Coronary artery (tissue), 2 donors: Measurements from ENCODE around the gene ZDHHC11B.
"Not testable (repeated sequence)": the region's sequence is repeated elsewhere in the genome, so short reads cannot be mapped to it uniquely, and the experiment has no call there.

Source experiments
- DNase-seq: peaks from one replicate; pipeline ENCODE4 v3.0.0-alpha.2; 2017; ENCODE audit warnings: low spot score
- H3K27ac ChIP-seq, 2 donors: fragments of 200-600 bp; sonication (generic); one replicate each; pipeline ENCODE4 v1.5.1; 2016 to 2019
- H3K4me3 ChIP-seq: fragments of 200-600 bp; sonication (generic); 2 replicates; pipeline ENCODE4 v1.5.1; 2016; ENCODE audit warnings: mild to moderate bottlenecking, moderate library complexity
- TF ChIP-seq, protein P1 (sequence below): fragments of 200-600 bp; sonication (generic); IDR thresholded peaks from one replicate; pipeline ENCODE4 v1.5.1; 2019; ENCODE audit warnings: antibody characterized with exemption

The ZDHHC11B gene

DNA sequence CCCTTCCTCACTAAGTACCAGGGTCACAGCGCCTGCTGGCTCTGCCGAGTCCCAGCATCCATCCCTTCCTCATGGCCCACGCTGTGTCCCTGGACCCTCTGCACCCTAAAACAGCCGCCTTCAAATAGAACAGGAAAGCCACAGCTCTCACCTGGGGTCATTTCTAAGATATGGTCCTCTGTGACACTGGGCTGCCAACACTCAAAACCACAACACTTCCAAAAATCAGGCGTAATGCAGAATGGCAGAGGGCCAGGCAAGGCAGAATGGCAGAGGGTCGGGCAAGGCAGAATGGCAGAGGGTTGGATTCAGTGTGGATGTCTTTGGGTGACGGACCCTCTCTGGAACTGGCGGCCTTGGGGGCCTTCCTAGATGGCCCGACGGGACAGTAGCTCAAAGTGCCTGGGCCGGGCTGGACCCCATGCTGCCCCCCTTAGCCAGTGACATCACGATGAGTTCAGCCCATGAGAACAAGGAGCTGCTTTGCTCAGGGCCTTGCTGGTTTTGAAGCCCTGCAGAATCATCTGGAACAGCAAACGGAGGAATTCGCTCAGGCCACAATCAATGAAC, 35.3 kb downstream of the ZDHHC11B start:
- peak; percentile 16 for DNase-seq
- Histone ChIP-seq H3K4me3 (no peak overlapping the region), H3K27ac (no peak overlapping the region)
- TF ChIP-seq, protein P1, sequence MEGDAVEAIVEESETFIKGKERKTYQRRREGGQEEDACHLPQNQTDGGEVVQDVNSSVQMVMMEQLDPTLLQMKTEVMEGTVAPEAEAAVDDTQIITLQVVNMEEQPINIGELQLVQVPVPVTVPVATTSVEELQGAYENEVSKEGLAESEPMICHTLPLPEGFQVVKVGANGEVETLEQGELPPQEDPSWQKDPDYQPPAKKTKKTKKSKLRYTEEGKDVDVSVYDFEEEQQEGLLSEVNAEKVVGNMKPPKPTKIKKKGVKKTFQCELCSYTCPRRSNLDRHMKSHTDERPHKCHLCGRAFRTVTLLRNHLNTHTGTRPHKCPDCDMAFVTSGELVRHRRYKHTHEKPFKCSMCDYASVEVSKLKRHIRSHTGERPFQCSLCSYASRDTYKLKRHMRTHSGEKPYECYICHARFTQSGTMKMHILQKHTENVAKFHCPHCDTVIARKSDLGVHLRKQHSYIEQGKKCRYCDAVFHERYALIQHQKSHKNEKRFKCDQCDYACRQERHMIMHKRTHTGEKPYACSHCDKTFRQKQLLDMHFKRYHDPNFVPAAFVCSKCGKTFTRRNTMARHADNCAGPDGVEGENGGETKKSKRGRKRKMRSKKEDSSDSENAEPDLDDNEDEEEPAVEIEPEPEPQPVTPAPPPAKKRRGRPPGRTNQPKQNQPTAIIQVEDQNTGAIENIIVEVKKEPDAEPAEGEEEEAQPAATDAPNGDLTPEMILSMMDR, result no peak

DNA sequence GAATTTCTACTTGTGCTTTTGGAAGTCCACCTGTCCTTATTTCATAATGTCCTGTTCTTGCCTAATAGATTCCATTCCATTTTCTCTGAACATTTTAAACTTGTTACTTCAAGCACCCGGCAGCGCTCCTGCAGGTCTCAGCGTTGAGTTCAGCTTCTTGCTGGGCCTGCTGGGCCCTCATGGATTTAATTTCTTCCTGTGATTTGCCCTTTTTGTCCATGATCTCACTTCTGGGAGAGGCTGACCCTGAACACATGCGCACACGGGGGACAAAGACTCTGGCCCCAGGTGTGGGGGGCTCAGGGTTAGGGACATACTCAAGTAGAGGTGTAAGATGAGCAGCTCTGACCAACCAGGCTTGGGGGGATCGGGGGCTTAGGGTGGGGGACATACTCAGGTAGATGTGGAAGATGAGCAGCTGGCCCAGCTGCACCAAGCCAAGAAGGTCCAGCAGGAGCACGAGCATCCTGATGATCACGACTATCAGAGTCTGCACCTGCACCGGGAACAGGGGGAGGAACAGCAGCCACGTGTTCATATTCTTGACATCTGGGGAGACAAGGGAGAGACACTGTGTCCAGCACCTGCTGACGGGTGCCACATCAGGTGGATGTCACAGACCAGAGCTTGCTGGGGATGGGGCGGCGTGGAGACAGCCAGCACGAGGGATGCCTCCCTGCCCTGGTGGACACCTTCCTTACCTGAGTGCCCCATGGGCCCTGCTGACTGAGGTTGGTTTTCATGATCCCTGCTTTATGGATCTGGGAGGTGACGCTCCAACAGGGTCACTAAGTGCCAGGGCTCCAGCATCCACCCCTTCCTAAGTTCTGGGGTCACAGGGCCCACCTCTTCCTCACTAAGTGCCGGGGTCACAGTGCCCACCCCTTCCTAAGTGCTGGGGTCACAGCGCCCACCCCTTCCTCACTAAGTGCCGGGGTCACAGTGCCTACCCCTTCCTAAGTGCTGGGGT, 36.2 kb downstream of the ZDHHC11B start:
- DNase-seq, result peak; percentile 12
- not testable (repeated sequence) for H3K27ac ChIP-seq

DNA sequence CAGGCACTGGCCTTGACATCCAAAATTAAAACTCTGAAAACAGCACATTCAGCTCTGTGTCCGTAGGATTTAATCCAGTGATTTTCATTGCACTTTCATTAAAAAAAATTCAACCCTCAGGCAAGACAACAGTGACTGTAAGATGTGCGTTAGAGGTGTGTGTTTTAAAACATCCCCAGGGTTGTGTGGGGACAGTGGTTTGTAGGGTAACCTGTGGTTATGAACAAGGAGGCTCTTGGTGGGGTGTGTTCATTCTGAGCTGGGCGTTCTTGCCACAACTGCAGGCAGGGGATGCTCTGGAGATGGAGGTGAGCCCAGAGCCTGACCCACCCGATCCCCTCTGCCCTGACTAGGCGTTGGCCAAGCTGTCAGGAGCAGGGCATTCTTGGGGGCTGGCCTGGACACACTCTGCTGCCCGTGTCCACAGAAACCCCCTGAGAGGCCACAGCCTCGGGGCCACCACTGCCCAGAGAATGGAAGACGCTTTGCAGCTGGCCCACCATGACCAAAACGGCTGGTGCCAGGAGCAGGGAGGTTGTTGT, 37.2 kb downstream of the ZDHHC11B start:
- H3K27ac ChIP-seq, H3K4me3 ChIP-seq, DNase-seq: not testable (repeated sequence)

More for the DNA sequence above, 36.2 kb downstream of the ZDHHC11B start:
- not testable (repeated sequence) for H3K4me3 ChIP-seq

DNA sequence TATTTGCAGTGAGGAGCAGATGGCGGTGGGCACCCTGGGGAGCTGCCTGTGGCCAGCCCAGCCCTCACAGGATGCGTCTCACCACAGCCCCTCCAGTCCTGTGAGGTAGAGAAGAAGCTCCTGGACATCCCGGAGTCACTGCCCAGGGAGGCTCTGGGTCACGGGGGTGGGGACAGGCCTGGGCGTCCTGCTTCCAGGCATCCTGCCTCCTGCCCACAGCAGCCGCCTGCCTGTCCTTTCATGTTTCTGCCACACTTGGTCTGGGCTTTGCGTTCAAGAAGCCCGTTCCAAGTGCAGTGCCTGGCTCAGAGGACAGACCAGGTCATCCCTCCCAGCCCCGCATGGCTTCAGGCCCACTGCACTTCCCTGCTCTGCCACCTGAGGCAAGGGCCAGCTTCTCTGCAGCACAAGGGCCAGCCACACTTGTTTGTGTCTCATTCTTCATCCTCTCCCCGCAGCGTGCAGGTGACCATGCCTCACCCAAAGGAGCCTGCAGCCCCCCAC, 38.2 kb downstream of the ZDHHC11B start:
- no peak overlapping the region for H3K4me3 ChIP-seq
- TF ChIP-seq, protein P1, result no peak
- no peak overlapping the region for H3K27ac ChIP-seq
- no peak for DNase-seq

DNA sequence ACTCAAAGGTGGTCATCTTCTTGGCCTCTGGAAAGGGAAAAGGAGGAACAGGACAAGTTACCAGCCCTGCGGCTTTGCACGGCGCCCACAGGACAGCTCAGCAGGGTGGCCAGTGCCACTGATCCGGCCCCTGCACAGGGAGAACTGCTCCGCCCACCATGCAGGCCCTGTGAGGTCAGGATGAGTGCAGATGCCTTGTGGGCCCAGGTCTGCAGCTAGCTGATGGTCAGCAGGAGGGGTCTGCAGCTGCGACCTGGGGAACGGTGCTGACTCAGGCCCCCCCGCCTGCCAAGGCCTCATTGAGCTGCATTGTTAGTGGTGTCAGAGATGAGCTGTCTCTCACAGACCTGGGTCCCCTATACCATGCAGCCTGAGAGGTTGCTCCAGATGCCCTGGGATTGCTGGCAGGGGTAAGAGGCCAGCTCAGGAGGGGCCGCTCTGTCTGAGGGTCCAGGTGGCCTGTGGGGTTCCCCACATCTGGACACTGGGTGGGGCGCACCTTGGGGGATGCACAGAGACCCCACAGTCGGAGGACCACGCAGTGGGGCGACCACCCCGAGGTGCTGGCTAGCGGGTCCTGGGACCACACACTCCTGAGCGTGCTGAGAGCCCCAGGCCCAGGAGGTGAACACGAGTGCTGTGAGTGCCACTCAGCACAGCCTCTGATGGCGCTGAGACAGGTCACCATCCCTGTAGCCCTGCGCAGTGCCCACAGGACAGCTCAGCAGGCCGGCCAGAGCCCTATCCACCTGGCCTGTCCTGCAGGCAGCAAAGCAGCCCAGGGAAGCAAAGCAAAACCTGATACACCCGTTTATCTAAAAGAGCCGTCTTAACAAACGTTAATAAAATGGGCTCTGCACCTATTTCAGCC, 39.0 kb downstream of the ZDHHC11B start:
- DNase-seq, H3K27ac ChIP-seq, H3K4me3 ChIP-seq: not testable (repeated sequence)

DNA sequence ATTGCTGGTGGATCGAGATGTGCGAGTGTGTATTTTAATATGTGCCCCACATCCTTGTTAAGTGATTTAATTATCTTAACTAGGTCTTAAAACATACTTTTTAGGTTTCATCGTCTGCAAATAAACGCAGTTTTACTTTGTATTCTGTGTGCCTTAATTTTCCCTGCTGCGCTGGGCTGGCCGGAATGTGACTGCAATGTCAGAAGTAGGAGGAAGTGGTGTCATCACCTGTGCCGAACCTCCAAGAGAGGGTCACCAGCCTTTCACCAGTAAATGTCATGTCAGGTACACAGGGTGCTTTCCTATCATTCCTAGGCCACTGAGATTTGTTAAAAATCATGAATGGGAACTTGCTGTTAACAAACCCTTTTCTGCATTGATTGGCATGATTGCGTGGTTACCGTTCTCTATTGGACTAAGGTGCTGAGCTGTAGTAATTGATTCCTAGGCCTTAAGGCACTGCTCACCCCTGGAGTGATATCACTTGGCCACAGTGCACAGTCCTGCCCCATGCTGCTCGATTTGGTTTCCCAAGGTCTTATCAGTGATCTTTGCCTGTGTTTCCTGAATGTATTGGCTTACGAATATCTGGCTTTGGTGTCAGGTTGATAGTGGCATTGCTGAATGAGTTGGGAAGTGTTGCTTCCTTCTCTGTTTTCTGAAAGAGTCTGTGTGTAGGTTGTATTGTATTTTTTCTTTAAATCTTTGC, 40.7 kb downstream of the ZDHHC11B start:
- not testable (repeated sequence) for DNase-seq, H3K27ac ChIP-seq, H3K4me3 ChIP-seq

DNA sequence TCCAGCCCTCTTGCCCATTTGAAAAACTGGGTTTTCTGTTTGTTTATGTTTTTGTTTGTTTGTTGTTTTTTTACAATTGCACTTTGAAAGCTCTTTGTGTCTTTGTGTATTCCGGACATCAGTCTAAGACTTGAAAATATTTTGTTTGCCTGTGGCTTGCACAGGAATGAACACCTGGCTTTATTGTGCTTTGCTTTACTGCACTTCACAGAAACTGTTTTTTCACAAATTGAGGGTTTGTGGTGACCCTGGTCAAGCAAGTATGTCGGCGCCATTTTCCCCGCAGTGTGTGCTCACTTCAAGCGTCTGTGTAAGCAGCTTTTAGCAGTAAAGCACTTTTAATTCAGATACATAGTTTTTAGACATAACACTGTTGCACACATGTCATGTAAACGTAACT, 42.3 kb downstream of the ZDHHC11B start:
- H3K4me3 ChIP-seq, H3K27ac ChIP-seq, DNase-seq: not testable (repeated sequence)

DNA sequence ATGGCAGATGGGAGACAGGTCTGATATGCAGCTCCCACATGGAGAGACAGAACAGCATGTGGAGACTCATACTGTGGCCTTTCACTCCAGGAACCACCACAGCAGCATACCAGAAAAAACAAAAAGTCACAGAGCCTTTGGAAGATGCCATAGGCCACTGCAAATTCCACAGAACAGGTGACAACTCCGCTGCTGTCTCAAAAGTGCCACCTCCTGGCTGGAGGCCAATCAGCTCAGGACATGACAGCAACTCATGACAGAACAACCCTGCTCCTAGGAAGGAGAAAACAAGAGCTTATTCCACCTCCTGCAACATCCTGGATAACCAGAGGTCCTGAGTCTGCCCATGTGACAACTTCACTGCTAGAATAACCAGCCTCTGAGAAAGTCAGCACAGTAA, 50.4 kb downstream of the ZDHHC11B start:
- not testable (repeated sequence) for H3K27ac ChIP-seq, DNase-seq, H3K4me3 ChIP-seq

DNA sequence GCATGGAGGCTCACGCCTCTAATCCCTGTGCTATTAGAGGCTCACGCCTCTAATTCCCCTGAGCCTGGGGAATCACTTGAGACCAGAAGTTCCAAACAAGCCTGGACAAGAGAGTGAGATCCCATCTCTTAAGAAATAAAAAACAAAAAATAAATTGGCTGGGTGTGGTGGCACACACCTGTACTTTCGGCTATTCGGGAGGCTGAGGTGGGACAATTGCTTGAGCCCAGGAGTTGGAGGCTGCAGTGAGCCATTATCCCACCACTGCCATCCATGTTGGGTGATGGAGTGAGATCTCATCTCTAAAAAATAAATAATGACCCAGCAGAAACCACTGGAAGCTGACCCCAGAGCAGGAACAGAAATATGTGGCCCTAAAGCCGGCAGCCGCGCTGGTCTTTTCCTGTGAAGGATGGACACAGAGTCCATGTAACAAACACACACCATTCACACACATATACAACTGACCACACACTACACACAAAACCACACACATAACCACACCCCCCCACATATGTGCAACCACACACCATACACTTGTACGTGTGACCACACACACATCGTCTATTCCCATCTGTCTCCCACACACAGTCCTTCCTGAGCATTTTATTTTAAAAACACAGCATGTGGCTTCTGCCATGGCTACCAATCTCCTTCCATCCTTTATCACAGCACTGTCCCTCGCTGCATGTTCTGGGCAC, 51.6 kb downstream of the ZDHHC11B start:
- not testable (repeated sequence) for H3K27ac ChIP-seq, H3K4me3 ChIP-seq, DNase-seq

DNA sequence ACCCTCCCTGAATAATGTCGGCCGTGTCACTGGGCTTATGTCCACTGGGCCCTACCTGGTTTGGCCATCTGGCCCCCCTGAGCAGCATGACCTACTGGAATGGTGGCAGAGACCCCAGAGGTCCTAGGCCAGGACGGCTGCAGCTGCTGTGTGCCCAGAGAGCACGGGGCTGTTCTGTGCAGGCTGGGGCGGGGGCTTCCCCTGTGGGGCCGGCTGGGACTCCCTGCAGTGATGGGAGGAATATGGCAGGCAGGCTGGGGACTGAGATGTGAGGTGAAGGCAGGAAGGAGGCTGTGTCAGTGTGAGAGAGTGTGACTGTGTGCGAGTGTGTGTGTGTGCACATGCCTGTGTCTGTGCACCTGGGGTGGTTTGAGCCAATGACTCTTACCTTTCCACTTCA, 55.3 kb downstream of the ZDHHC11B start:
- not testable (repeated sequence) for H3K27ac ChIP-seq, DNase-seq

DNA sequence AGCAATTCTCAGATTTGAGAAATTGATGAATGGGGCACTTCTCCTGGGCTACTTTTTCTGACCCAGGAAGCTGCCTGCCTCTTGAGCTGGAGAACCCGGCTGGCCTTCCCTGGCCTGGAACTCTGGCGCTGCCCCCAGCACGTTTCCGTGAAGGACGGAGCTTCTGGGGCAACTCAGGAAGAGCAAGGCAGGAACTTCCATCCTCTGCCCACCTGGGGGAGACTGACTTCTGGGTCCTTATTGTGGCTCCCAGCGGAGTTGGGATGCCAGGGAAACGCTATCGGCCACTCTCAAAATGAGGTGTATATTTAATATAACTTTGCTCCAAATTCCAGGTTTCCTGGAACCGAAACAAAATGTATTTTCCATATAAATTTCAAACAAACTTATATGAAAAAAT, 57.4 kb downstream of the ZDHHC11B start:
- not testable (repeated sequence) for H3K27ac ChIP-seq, DNase-seq, H3K4me3 ChIP-seq

More for the DNA sequence above, 55.3 kb downstream of the ZDHHC11B start:
- H3K4me3 ChIP-seq, result not testable (repeated sequence)

DNA sequence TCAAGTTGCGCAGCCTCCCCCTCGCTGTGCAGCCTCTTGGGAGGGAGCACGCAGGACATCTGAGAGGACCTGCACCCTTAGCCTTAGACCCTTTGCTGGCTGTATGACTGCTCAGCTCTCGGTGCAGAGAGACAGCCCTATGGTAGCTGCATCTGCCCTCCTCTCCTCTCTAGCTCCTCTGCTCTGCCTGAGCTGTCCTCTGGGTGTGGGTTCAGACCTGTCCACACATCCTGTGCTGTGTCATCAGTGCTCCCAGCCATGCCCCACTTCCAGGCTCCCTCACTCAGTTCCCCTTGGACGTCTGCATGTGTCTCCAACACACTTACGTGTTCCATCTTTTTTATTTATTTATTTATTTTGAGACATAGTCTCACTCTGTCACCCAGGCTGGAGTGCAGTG, 60.7 kb downstream of the ZDHHC11B start:
- not testable (repeated sequence) for H3K27ac ChIP-seq, H3K4me3 ChIP-seq, DNase-seq

DNA sequence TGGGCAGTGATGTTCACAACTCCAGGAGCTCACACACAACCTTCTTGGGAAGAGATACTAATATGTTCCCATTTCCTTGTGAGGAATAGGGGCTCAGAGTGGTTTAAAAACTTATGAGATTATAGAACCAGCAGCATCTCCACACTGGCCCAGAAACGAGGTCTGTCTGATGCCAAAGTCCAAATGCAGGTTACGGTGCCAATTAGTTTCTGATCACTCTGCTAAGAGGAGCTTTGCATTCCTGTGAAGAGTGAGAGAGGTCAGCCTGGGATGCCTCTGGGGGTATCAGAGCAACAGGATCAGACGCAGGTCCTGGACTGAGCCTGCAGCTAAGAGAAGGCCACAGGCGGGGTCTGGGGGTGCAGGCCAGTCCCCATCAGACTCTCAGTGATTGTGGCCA, 61.2 kb downstream of the ZDHHC11B start:
- not testable (repeated sequence) for H3K4me3 ChIP-seq, H3K27ac ChIP-seq, DNase-seq

DNA sequence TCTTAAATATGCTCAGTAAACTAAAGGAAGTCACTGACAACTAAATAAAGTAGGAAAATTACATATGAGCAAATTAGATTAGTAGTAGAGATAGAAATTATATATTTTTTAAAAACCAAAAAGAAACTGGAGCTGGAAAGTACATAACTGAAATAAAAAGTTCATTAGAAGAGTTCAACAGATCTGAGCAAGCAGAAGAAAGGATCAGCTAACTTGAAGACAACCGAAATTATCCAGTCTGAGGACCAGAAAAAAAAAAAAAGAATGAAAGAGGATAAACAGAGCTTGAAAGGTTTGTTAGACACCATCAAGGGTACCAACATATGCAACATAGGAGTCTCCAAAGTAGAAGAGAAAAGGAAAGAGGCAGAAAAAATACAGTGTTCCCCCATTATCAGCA, 65.2 kb downstream of the ZDHHC11B start:
- H3K27ac ChIP-seq, H3K4me3 ChIP-seq, DNase-seq: not testable (repeated sequence)
